ENCODE results near the gene MYH11.
"Not testable (repeated sequence)": the region's sequence is repeated elsewhere in the genome, so short reads cannot be mapped to it uniquely, and the experiment has no call there.

The MYH11 gene

GRCh38 chr16:15822957-15823356 is 33.9 kb downstream of the MYH11 start:
- peaks cover 6% of the 10 kb centered on the region for H3K27me3 Mint-ChIP-seq
- no peaks in the 10 kb centered on the region for H3K9me3 Mint-ChIP-seq
- no peaks in the 10 kb centered on the region for H3K36me3 Mint-ChIP-seq
- H3K27ac Mint-ChIP-seq: no peak overlapping the region
- DNase-seq (ENCODE audit: low spot score in 2 of 2) (no peak), ATAC-seq (ENCODE audit: low read depth) (no peak)
- H3K4me1 Mint-ChIP-seq: no peaks in the 10 kb centered on the region
- no peak overlapping the region for H3K4me3 Mint-ChIP-seq

GRCh38 chr16:15820837-15821236 is 36.0 kb downstream of the MYH11 start:
- H3K27me3 Mint-ChIP-seq: peaks cover 9% of the 10 kb centered on the region

GRCh38 chr16:15819046-15819445 is 37.8 kb downstream of the MYH11 start:
- no peak for DNase-seq (ENCODE audit: low spot score in 2 of 2)
- Mint-ChIP-seq H3K36me3 (peaks cover 3% of the 10 kb centered on the region), H3K4me1 (no peaks in the 10 kb centered on the region), H3K27ac (no peak overlapping the region), H3K4me3 (no peak overlapping the region), H3K27me3 (peaks cover 7% of the 10 kb centered on the region), H3K9me3 (peaks cover 8% of the 10 kb centered on the region)
- no peak for ATAC-seq (ENCODE audit: low read depth)

More at GRCh38 chr16:15820837-15821236, 36.0 kb downstream of the MYH11 start:
- Mint-ChIP-seq H3K4me1 (no peaks in the 10 kb centered on the region), H3K27ac (no peak overlapping the region), H3K4me3 (no peak overlapping the region), H3K9me3 (peaks cover 4% of the 10 kb centered on the region), H3K36me3 (peaks cover 3% of the 10 kb centered on the region)
- ATAC-seq (ENCODE audit: low read depth): no peak
- no peak for DNase-seq (ENCODE audit: low spot score in 2 of 2)

- Mint-ChIP-seq H3K9me3 (peaks cover 8% of the 10 kb centered on the region), H3K27me3 (peaks cover 3% of the 10 kb centered on the region), H3K4me1 (no peaks in the 10 kb centered on the region), H3K4me3 (no peak overlapping the region), H3K36me3 (peaks cover 3% of the 10 kb centered on the region), H3K27ac (no peak overlapping the region)
- ATAC-seq (ENCODE audit: low read depth) (no peak), DNase-seq (ENCODE audit: low spot score in 2 of 2) (no peak)
Measured at GRCh38 chr16:15817446-15817845, 39.4 kb downstream of the MYH11 start.

GRCh38 chr16:15816228-15816627 is 40.6 kb downstream of the MYH11 start:
- no peak overlapping the region for H3K27ac Mint-ChIP-seq
- no peak for ATAC-seq (ENCODE audit: low read depth)
- peaks cover 8% of the 10 kb centered on the region for H3K9me3 Mint-ChIP-seq
- no peak for DNase-seq (ENCODE audit: low spot score in 2 of 2)
- H3K27me3 Mint-ChIP-seq: peaks cover 5% of the 10 kb centered on the region
- H3K4me3 Mint-ChIP-seq: no peak overlapping the region
- H3K4me1 Mint-ChIP-seq: no peaks in the 10 kb centered on the region
- H3K36me3 Mint-ChIP-seq: peaks cover 3% of the 10 kb centered on the region

GRCh38 chr16:15812401-15812750 is 44.5 kb downstream of the MYH11 start:
- peaks cover 12% of the 10 kb centered on the region for H3K27me3 Mint-ChIP-seq
- not testable (repeated sequence) for DNase-seq (ENCODE audit: low spot score in 2 of 2); H3K4me1 Mint-ChIP-seq; H3K9me3 Mint-ChIP-seq; H3K36me3 Mint-ChIP-seq; H3K27ac Mint-ChIP-seq; ATAC-seq (ENCODE audit: low read depth); H3K4me3 Mint-ChIP-seq

GRCh38 chr16:15811481-15812400 is 45.1 kb downstream of the MYH11 start:
- DNase-seq (ENCODE audit: low spot score in 2 of 2) (no peak), ATAC-seq (ENCODE audit: low read depth) (no peak)
- H3K27me3 Mint-ChIP-seq: peaks cover 15% of the 10 kb centered on the region
- H3K9me3 Mint-ChIP-seq: peaks cover 8% of the 10 kb centered on the region
- H3K36me3 Mint-ChIP-seq: peaks cover 3% of the 10 kb centered on the region
- H3K27ac Mint-ChIP-seq: no peak overlapping the region
- H3K4me1 Mint-ChIP-seq: no peaks in the 10 kb centered on the region
- no peak overlapping the region for H3K4me3 Mint-ChIP-seq

- ATAC-seq (ENCODE audit: low read depth): no peak
- no peak overlapping the region for H3K27ac Mint-ChIP-seq
- H3K36me3 Mint-ChIP-seq: peaks cover under 1% of the 10 kb centered on the region
- H3K4me3 Mint-ChIP-seq: no peak overlapping the region
- H3K4me1 Mint-ChIP-seq: no peaks in the 10 kb centered on the region
- peaks cover 5% of the 10 kb centered on the region for H3K9me3 Mint-ChIP-seq
- no peak for DNase-seq (ENCODE audit: low spot score in 2 of 2)
- peaks cover 12% of the 10 kb centered on the region for H3K27me3 Mint-ChIP-seq
Measured at GRCh38 chr16:15810949-15811348, 45.9 kb downstream of the MYH11 start.

GRCh38 chr16:15810411-15810810 is 46.4 kb downstream of the MYH11 start:
- Mint-ChIP-seq H3K27ac (no peak overlapping the region), H3K9me3 (peaks cover 2% of the 10 kb centered on the region), H3K4me3 (no peak overlapping the region), H3K4me1 (no peaks in the 10 kb centered on the region), H3K27me3 (peaks cover 12% of the 10 kb centered on the region), H3K36me3 (no peaks in the 10 kb centered on the region)
- ATAC-seq (ENCODE audit: low read depth): no peak
- no peak for DNase-seq (ENCODE audit: low spot score in 2 of 2)

- H3K4me3 Mint-ChIP-seq; H3K4me1 Mint-ChIP-seq; DNase-seq (ENCODE audit: low spot score in 2 of 2); H3K27ac Mint-ChIP-seq; H3K9me3 Mint-ChIP-seq; H3K36me3 Mint-ChIP-seq; ATAC-seq (ENCODE audit: low read depth): not testable (repeated sequence)
- peaks cover 12% of the 10 kb centered on the region for H3K27me3 Mint-ChIP-seq
Measured at GRCh38 chr16:15809297-15809696, 47.5 kb downstream of the MYH11 start.

GRCh38 chr16:15808071-15808470 is 48.8 kb downstream of the MYH11 start:
- Mint-ChIP-seq H3K27me3 (peaks cover 12% of the 10 kb centered on the region), H3K4me1 (no peaks in the 10 kb centered on the region), H3K36me3 (no peaks in the 10 kb centered on the region), H3K9me3 (no peaks in the 10 kb centered on the region), H3K27ac (no peak overlapping the region), H3K4me3 (no peak overlapping the region)
- ATAC-seq (ENCODE audit: low read depth) (no peak), DNase-seq (ENCODE audit: low spot score in 2 of 2) (no peak)

GRCh38 chr16:15807603-15808009 is 49.2 kb downstream of the MYH11 start:
- Mint-ChIP-seq H3K36me3 (no peaks in the 10 kb centered on the region), H3K27me3 (peaks cover 12% of the 10 kb centered on the region), H3K9me3 (no peaks in the 10 kb centered on the region), H3K4me1 (no peaks in the 10 kb centered on the region), H3K4me3 (no peak overlapping the region), H3K27ac (no peak overlapping the region)
- ATAC-seq (ENCODE audit: low read depth) (no peak), DNase-seq (ENCODE audit: low spot score in 2 of 2) (no peak)

GRCh38 chr16:15803618-15804017 is 53.2 kb downstream of the MYH11 start:
- no peak overlapping the region for H3K27ac Mint-ChIP-seq
- H3K9me3 Mint-ChIP-seq: peaks cover 5% of the 10 kb centered on the region

GRCh38 chr16:15799851-15800495 is 56.9 kb downstream of the MYH11 start:
- no peak for DNase-seq (ENCODE audit: low spot score in 2 of 2)
- H3K4me3 Mint-ChIP-seq: no peak overlapping the region
- H3K36me3 Mint-ChIP-seq: peaks cover 6% of the 10 kb centered on the region
- no peaks in the 10 kb centered on the region for H3K4me1 Mint-ChIP-seq
- H3K27me3 Mint-ChIP-seq: peaks cover 11% of the 10 kb centered on the region
- no peak for ATAC-seq (ENCODE audit: low read depth)
- no peak overlapping the region for H3K27ac Mint-ChIP-seq
- H3K9me3 Mint-ChIP-seq: peaks cover 13% of the 10 kb centered on the region

More at GRCh38 chr16:15803618-15804017, 53.2 kb downstream of the MYH11 start:
- no peak overlapping the region for H3K4me3 Mint-ChIP-seq
- H3K36me3 Mint-ChIP-seq: peaks cover 2% of the 10 kb centered on the region
- H3K4me1 Mint-ChIP-seq: no peaks in the 10 kb centered on the region
- DNase-seq (ENCODE audit: low spot score in 2 of 2): no peak
- H3K27me3 Mint-ChIP-seq: peaks cover 12% of the 10 kb centered on the region
- no peak for ATAC-seq (ENCODE audit: low read depth)
